ENCODE data around the gene CHRDL1.
"Not testable (repeated sequence)": the region's sequence is repeated elsewhere in the genome, so short reads cannot be mapped to it uniquely, and the experiment has no call there.

CHRDL1 gene

DNA sequence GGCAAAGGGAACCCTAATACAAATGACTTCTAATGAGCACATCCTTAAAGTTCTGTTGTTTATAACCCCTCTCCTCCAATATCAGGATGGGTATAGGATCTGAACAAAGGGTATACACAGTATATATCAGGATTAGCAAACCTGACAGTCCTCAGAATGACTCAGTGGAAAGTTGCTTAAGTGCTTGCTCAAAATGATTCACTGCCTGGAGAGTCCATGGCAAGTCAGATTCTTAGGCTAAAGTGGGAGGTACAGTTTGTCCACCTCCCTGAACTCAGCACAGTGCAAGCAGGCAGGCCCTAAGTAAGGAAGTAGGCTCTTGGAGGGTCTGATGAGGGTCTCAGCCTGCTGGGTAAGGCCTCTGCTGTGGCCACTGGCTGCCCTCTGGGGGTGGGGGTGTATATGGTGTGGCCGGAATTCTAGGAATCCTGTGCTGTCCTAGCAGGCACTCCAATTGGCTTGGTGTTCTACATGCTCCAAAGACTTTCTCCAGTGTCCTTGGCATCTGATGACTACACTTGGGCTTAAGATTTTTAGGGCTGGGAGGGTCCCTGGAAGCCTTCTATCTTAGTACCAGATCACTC lies 54.3 kb downstream of the CHRDL1 start:
- DNase-seq: no peak

DNA sequence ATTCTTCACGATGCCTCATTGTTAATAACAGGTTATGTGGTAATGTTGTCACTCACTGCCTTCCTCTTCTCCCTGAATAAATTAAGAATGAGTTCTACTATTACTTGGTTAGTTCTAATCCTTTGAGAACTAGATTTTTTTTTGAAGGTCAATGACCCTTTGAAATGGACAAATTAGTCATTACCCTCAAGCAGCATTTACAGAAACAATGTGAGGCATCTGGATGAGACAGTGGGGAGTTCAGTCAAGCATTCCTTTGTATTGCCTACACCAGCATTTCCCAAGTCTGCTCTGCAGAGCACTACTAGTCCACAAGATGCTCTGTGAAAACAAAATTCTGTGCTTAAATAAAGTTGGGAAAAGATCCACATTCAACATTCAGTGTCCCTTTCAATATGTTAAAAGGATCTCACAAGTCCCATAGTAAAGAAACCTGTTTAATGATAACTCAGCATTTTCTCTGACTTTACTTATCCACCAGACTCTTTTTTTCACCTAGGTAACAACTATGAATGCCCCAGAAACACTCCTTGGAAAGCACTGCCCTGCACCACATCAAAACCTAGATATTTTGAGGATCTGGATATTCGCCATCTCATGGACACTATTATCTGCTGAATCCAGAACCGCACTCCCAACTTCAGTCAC lies 60.6 kb downstream of the CHRDL1 start:
- DNase-seq: no peak

DNA sequence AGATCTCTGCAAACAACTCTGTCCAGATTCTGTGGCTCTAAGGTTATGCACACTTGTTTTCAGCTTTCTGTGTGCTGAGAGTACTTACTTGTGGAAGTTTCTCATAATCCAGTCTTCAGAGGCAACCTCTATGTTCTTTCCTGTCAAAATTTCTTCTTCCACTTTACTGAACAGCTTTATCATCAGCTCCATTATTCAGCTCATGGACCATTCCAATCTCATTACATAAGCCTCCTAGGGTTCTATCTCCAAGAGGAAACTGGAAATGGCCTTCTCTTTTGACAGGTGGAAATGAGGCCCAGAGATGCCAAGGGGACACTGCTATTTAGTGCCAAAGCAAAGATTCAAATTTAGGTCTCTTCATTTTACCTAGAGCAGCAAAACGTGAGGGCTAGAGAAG lies 61.3 kb downstream of the CHRDL1 start:
- DNase-seq: no peak

DNA sequence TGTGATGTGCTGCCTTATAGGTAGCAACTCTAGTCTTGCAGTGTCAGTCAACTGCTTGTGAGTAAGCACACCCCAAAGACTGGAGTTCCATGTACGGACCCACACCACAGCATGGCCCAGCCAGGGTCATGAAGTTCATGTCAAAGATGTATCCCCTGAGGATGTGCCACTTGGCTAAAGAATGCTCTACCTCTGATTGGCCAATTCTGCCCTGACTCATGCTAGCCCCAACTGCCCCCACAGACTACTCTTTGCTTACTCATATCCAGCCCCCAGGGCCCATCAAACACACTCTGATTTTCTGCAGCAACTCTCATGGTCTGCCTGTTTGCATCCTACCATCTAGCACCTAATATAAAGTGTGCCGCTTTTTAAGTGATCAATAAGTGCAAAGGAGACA lies 62.5 kb downstream of the CHRDL1 start:
- DNase-seq: no peak

DNA sequence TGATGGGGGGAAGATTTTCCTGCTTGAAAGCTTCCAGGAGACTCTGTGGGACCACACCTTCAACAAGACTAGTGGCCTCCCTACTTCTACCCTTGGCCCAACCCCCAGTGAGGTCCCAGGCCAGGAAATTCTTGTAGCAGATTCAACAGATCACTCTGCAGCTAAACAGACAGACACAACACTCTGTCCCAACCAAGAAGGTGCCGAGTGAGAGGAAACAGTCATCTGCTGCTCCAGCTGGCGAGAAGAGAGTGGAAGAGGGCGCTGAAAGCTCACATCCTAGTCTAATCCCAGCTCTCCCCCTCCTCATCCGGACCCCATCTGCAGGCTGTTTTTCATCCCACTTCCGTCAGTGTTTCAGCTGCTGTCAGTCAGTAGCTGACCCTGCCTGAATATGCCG lies 63.4 kb downstream of the CHRDL1 start:
- DNase-seq: no peak

DNA sequence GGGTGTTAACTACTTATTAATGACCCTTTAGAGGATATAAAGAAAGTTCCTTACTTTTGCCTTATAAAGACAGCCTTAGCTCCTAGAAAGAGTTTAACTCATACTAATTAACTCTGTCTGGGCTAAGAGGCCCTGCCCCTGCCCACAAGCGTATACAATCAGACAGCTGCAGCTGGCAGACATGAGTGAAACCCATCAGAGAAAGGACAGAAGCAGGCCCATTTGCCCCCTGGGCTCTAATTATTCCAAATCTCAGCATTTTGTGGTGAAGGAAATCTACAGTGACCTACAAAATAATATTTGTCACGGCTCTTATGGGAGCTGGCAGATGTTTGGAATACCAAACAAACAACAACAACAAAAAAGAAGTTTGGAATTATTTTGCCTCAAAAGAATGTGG lies 71.8 kb downstream of the CHRDL1 start:
- no peak for DNase-seq

DNA sequence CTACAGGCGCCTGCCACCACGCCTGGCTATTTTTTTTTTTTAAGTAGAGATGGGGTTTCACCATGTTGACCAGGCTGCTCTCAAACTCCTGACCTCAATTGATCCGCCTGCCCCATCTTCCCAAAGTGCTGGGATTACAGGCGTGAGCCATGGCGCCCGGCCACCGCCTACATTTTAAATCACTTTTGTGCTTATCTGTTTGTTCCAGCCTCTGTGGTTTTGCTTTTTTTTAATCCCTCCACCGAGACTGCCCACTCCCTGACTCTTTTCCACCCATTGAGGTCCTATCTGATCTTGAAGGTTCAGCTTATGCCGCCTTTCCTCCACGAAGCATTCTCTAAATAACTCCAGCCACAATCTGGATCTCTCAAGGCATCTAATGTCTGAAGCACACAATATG lies 73.5 kb downstream of the CHRDL1 start:
- no peak for DNase-seq

DNA sequence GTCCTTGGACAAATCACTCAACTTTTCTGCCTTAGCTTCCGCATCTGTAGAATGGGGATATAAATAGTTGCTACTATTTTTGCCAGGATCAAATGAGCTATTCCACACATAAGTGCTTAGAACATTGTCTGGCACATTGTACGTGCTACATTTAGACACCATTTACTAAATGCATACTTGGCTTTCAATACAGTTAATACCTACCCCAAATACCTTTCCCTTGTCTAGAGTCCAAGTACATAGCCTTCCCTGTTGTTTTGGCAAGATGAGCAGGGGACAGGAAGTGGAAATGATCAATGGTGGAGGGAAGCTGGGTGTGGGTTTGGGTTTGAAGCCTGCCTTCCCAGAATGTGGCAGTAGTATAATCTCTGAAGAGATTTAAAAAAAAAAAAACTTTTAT lies 82.0 kb downstream of the CHRDL1 start:
- DNase-seq: no peak

DNA sequence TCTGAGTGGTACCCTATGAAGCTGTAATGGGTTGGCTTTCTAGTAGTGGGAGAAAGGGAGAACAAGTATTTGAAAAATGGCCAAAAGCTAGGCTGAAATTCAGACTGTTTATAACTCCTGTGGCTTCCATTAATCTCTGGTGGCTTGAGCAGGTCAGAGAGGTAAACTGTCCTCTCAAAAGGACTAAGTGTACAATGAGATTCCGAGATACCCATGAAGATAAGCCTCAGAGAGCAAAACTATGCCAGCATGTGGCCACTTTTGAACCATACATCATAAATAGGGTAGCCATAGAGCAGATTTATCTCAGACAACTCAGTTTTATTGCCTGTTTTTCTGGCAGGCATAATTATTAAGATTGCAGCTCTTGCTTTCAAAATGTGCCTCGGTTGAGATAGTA lies 89.2 kb downstream of the CHRDL1 start:
- DNase-seq: no peak

DNA sequence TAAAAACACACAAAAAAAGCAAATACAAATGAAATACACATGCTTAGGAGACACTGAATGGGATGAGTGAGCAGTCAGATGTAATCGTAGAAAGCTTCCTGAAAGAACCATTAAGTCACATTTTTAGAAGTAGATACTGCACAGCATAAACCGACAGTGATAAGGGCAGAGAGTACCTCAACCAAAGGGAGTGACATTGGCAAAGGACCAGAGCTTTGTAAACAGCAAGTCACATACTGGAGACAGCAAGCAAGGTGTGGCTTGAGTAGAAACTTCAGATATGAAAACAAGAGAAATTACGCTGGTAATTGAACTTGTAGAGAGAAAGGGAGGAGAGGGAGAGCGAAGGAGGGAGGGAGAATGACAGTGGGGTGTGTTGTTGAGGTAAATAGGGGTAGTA lies 92.0 kb downstream of the CHRDL1 start:
- no peak for DNase-seq

DNA sequence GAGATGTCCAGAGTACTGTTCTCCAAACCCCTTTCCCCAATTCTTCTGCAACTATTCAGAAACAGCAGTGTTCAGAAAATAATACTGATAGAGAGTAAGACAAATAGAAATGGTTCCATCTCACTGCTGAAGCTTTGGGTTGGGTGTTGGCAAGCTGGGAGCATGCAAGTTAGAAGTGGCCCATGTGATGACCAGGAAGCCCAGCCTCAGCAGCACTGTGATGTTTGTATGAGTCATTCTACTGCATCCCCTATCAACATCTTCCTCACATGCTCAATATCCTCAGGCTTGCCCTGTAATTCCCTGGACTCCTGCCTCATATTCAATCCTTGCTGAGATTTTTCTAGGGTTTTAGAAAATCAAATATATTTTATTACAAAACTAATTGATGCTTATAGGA lies 96.5 kb downstream of the CHRDL1 start:
- DNase-seq: no peak

DNA sequence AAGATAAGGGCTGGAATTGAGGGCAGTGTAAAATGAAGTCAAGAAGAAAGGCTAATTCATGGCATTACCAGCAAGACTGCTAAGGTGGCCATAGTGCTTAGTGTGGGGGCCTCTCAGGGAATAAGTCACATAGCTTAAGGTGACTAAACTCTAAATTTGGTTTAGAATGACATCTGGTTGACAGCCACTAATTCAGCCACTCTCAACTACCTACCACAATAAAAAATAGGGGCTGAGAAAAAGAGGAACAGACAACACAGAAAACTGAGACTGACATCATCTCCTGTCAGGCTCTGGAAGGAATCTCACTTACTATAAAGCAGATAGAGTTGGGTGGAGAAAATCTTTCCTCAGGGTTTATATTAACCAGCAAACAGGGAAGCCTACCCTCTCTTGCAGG lies 96.9 kb downstream of the CHRDL1 start:
- no peak for DNase-seq

DNA sequence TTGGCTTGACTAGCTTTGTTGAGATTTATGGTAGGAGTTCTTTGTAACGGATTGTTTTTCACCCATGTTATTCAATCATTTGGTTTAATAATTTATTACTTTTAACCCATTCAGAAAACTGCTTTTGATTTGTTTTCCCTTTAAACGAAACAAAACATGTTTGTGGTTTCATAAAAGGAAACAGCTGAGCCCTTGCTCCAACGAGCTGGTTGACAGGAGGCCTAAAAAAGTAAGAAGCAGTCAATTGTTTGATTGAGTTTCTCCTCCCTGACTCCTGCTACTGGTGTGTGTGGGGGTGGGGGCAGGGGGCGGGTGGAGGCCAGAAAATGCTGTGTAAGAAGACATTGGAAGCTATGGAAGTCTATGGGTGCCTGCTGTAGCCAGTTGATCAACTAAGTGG lies 102.8 kb downstream of the CHRDL1 start:
- DNase-seq: no peak

DNA sequence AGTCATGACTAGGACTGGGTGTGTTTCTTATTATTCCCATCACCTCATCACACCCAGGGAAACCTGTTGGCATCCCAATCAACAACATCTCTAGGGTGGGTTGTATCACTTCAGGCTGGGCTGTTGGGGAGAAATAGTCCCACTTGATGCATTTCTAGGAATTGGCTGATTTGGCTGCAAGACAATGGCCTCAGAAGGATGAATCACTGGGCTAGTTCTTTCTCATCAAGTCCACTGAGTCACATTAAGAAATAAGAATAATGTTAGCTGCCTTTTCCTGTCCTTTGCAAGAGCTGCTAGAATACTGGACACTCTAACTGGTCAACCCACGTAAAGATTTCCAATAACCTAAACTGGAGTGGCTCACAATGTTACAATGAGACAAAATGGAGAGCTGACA lies 104.2 kb downstream of the CHRDL1 start:
- no peak for DNase-seq

DNA sequence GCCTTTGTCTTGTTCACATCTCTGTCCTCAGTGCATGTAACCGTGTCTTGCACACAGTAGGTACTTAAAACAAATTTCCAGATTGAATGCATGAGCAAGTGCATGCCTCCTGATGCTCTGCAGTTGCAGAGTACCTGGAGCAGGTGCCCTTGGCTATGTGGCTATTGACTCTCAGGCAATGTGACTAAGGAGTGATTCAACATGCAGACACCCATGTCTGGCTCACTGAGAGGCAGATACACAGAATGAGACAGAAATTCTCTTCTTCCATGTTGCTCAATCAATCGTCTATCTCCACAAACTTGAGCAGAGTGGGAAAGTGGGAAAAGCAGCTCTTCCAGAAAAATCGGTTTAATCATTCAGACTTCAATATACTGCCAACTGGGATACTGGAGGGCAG lies 111.0 kb downstream of the CHRDL1 start:
- no peak for DNase-seq

DNA sequence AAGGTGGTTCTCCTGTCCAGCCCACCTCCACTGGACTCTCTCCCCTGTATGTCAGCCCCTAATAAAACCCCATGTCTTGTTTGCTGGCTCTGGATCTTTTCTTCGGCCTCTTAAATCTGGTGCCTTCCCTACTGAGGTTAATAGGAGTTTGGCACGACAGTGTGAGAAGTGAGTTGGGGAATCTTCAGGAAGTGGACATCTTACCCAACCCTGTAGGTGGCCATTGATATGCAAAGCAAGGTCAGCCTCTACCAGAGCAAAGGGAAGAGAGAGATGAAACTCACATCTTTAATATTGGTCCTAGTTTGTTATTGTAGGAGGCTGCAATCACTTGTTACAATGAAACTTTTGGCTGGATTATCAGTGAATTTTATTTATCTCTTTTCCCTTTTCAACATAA lies 111.7 kb downstream of the CHRDL1 start:
- no peak for DNase-seq

DNA sequence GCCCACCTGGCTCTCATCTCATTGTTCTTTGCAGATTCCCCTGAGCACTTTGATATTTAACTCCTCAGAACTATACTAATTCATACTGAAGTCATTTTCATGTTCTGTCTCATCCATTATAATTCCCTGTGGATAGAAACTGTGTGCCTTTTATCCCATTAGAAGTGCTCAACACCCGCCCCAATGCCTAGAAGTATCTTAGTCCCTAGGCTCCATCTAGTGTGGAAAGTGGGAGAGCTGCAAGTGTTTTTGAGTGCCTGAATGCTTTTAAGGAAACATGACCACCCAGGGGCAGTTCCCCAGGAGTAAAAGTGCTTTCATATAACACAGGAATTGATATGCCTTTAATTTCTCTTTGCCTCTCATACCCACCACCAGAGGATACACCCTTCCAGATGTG lies 117.0 kb downstream of the CHRDL1 start:
- no peak for DNase-seq

DNA sequence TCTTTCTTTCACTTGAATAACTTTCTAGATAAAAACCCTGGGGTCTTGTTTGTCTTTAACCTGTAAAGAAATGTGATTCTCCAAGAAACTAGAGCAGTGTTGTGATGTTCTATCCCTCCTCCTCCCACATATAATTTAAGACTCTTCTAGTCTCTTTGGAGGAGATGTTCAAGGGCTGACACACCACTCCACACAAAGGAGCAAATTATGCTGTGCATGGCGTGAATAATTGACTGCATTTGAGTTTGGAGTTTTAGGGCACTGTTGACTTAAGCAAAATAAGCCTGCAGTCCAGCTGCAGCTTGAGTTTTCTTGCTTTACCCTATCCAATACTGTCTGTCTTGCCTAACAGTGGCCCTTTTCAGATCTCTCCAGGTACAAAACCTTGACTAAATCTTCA lies 119.7 kb downstream of the CHRDL1 start:
- peak; percentile 75 for DNase-seq

DNA sequence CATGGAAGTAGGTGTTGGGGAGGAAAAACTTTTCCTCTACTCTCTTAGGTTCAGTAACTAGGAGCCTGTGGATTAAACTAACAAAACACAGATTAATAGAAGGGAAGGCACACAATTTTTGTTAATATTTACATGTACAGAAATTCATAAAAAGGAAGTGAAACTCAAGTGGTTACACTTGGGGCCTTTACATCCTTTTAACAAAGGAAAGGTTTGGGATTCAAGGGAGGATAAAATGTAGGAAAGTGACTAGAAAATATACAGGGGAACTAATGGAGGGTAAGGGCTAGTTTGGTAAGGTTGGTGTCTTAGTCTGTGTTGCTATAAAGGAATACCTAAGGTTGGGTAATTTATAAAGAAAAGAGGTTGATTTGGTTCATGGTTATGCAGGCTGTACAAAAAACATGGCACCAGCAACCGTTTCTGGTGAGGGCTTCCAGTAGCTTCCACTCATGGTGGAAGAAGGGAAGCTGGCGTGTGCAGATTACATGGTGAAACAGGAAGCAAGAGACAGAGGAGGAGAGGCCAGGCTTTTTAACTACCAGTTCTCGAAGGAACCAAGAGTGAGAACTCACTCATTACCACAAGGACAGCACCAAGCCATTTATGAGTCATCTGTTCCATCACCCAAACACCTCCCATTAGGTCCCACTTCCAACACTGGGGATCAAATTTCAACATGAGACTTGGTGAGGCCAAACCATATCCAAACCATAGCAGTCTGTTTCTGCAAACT lies 124.4 kb downstream of the CHRDL1 start:
- no peak for DNase-seq

DNA sequence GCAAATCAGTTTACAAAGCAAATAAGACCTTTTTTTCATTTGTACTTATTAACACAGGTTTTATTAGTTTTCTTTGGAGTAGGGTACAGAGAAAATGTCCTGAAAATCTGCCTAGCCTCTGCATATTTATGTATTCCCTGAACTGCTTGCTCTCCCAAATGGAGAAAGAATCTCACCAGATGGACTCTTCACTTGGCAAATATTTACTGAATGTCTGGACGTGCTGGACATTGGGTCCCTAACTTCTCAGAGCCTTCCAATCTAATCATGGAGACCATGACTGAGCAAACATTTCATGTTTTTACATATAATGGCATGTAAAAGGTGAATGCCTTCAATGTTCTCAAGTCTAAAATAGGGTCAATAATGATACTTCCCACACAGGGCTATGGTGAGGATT lies 126.0 kb downstream of the CHRDL1 start:
- no peak for DNase-seq

DNA sequence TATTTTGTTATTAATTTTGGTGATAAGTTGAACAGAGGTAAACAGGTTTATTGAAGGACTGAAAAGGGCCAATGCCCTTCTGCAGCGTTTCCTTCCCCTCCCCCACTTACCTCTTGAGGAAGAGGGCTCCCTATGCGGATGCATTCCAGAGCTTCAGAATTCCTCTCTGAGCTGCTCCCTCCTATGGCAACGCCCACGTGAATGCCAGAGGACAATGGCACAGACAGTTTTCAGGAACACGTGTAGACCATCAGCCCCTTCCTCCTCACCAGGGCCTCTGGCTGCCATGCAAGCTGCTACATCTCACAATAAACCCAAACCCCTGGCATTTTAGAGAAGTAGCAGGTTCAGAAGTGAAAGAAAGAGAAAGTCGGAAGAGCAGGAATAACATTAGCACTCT lies 127.9 kb downstream of the CHRDL1 start:
- no peak for DNase-seq

DNA sequence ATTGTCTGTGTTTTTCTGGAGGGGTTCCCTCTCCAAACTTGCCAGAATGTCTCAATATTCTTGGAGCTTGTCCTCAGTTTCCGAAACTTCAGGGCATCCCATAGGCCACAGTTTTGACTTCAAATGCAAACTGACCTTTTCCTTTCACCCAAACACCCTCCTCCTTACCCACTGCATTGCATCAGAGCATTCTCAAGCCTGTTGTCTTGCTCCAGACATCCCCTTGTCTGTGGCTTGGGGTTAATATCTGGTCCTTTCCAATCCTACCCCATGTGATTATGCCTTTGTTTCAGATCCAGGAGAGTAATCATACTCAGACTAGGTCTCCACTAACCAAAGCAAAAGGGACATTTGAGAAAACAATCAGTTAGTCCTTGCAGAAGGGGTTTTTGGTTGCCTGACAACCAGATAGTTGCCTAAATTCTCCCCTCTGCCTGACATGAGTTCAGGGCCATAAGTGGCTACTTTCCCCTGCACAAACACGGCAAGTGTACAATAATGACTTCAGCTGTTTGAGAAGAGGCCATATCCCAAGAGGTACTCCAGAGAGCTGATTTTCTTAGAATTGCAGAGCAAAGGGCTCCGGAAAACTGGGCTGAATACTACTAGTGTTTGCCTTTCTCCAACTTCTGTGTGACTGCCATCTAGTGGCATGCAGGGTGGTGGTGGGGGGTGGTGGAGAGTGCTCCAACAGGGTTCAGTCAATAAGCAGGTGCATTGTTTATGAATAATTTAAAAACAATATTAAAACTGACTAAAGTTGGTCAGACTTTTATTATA lies 130.2 kb downstream of the CHRDL1 start:
- DNase-seq: peak; percentile 40

DNA sequence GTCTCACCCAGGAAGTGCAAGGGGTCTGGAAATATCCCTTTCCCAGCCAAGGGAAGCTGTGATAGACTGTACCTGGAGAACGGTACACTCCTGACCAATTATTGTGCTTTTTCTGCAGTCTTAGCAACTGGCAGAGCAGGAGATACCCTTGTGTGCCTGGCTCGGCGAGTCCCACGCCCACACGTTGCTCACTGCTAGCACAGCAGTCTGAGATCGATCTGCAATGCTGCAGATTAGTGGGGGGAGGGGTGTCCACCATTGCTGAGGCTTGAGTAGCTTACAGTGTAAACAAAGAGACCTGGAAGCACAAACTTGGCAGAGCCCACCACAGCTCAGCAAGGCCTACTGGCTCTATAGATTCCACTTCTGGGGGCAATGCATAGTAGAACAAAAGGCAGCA lies 138.5 kb downstream of the CHRDL1 start:
- DNase-seq: no peak

DNA sequence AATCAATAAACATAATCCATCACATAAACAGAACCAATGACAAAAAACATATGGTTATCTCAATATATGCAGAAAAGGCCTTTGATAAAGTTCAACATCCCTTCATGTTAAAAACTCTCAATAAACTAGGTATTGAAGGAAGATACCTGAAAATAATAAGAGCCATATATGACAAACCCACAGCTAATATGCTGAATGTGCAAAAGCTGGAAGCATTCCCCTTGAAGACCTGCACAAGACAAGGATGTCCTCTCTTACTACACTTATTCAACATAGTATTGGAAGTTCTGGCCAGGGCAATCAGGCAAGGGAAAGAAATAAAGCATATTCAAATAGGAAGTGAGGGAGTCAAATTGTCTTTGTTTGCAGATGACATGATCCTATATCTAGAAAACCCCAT lies 141.3 kb downstream of the CHRDL1 start:
- DNase-seq: not testable (repeated sequence)
